Retina (tissue), 1 donor: ENCODE data around the gene ST6GALNAC5.
"Not testable (repeated sequence)": the region's sequence is repeated elsewhere in the genome, so short reads cannot be mapped to it uniquely, and the experiment has no call there.

Source experiments
- DNase-seq: peaks from one replicate; pipeline ENCODE4 v3.0.0-alpha.2; 2016

Gene ST6GALNAC5

GRCh38 chr1:76868154-76868882, 1.0 kb downstream of the ST6GALNAC5 start:
- DNase-seq = peak; percentile 93

DNA sequence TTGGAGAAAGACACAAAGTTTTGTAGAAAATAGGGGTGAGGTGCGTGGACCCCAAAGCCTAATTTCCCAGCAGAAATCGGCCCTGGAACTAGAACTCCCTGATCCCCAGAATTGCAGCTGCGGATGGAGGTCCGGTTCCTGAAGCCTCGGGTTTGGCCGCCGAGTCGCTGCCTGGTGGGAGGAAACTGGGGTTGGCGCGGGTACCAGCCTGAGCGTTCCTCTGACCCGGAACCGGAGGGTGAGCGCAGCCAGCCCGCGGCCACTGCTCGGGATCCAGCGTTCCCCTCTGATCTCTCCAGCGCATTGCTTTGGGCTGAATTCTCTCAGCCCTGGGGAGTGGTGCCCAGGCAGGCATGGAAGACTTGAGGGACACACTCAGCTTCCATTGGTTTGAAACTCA, 1.6 kb downstream of the ST6GALNAC5 start:
- peak; percentile 72 for DNase-seq

GRCh38 chr1:76870037-76870436, 2.8 kb downstream of the ST6GALNAC5 start:
- no peak for DNase-seq

- no peak for DNase-seq
Measured at GRCh38 chr1:76871355-76871974, 4.2 kb downstream of the ST6GALNAC5 start.

DNA sequence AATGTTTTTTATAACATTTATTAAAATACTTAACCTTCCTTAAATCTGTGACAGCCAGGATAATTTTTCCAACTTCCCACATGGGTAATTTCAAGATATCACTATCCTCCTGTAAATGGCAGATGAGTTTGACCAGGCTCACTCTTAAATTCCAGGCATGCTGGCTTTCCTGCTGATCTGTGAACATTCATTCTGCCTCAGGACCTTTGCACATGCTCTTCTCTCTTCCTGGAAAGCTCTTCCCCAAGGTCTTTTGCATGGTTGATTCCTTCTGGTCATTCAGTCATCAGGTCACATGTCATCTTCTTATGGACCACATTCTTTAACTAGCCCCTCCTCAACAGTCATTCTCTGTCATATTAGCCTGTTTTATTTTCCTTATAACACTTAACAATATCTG, 5.7 kb downstream of the ST6GALNAC5 start:
- DNase-seq = no peak

GRCh38 chr1:76876655-76877395, 9.5 kb downstream of the ST6GALNAC5 start:
- DNase-seq = no peak

DNA sequence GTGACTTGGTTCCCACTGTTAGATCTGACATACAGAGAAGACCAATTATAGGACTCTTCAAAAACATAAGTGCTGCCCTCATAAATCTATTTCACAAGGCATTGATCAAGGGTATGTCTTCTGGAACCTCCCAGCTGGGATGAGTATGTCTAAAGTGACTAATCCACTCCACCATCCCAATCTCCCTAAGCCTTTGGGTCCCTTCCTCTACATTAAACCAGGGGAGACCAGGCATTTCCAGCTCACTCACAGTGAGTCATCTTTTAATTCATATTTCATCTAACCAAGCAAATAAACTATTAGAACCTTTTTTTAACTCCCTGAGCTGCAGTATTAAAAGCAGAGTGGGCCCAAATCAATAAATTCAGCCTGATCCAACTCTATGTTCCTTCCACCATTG, 11.7 kb downstream of the ST6GALNAC5 start:
- DNase-seq = not testable (repeated sequence)

- DNase-seq = no peak
Measured at GRCh38 chr1:76881762-76882161, 14.5 kb downstream of the ST6GALNAC5 start.

GRCh38 chr1:76891931-76892622, 24.8 kb downstream of the ST6GALNAC5 start:
- no peak for DNase-seq

DNA sequence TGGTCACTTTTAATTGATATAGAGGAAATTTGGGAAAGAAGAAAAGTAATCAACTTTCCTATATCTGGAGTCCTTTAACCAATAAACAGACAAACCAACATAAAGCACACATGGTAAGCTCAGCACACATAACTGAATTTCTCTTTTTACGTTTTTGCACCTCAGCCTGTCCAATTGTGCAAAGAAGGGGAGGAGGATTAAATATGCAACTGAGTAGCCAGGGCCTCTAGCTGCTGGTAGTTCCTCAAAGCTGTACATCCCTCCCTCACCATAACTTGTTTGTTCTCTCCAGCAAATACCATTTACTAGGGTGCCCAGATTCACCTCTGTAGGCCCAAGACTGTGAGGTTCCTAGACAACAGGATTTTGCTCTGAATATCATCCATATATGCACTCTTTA, 25.4 kb downstream of the ST6GALNAC5 start:
- no peak for DNase-seq

DNA sequence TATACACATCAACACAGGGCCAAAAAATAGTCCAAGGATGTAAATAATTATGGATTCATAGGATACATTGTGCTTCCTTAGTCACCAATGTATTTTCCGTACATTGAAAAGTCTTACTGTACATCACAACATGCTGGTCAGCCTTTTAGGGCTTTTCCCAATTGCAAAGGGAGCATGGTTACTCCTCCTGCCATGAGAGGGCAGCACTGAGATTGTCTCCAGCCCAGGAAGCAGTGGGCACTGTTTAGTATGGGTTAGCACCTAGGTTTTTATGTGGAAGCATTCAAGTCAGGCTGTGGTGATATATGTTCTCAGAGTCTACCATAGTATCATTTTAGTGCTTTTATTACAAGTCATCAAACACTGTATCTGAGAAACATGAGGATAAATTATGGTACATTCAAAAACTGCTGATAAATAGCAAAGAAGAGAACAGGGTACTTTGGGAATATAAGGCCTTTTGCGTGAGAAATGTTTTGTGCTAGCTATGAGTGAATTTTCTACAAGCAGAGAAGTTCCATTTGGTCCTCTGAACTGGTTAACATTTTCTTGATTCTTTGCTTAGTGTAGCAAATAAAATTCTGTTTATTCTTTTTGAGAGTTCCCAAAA, 34.0 kb downstream of the ST6GALNAC5 start:
- peak; percentile 38 for DNase-seq

GRCh38 chr1:76905876-76906595, 38.8 kb downstream of the ST6GALNAC5 start:
- no peak for DNase-seq

DNA sequence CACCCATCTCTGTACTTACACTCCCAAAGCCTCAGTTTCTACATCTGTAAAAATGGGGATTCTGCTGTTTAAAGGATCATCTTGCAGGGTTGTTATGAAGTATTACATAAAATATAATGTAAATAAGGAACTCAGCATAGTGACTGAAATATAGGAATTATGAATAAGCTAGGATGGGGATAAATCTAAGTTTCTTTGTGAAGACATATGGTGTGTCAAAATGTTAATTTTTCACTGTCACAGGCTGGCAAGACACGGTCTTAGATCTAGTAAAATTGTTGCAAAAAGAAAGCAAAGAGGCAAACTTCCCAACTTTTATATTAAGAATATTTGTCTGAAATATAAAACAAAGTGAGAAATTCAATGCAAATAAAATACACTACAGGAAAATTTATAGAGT, 42.0 kb downstream of the ST6GALNAC5 start:
- DNase-seq = no peak

- DNase-seq = no peak
Measured at GRCh38 chr1:76919085-76919484, 51.8 kb downstream of the ST6GALNAC5 start.

GRCh38 chr1:76921590-76921989, 54.3 kb downstream of the ST6GALNAC5 start:
- DNase-seq = no peak

- DNase-seq = no peak
Measured at GRCh38 chr1:76925825-76926224, 58.5 kb downstream of the ST6GALNAC5 start.

DNA sequence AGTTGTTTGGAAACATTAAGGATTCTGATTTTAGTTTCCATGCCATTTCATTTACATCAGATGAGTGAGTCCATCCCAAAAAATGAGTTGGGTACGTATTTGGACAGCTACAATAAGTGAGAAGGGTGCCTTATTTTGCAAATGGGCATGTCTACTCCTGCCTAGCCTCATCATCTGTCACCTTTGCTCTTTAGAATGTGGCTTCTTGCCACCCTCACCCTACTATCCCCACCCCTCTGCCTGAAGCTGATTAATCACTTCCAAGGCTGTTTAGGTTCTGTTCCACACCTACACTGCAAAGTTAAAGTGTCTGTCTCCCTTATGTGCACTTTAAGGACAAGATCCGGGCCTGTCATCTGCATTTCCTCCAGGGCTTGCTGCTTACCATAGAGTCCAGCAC, 61.2 kb downstream of the ST6GALNAC5 start:
- no peak for DNase-seq

DNA sequence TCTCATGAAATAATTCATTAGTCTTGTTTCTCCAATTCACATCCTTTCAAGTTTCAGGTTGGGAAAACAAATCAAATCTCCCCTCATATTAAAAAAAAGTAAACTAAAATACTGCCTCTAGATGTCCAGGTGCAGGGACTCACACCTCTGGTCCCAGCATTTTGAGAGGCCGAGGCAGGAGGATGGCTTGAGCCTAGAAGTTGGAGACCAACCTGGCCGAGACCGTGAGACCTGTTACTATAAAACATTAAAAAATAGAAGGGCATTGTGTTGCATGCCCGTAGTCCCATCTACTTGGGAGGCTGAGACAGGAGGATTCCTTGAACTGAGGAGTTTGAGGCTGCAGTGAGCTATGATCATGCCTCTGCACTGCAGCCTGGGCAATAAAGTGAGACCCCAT, 61.9 kb downstream of the ST6GALNAC5 start:
- no peak for DNase-seq

GRCh38 chr1:76933847-76934815, 66.9 kb downstream of the ST6GALNAC5 start:
- DNase-seq = no peak

DNA sequence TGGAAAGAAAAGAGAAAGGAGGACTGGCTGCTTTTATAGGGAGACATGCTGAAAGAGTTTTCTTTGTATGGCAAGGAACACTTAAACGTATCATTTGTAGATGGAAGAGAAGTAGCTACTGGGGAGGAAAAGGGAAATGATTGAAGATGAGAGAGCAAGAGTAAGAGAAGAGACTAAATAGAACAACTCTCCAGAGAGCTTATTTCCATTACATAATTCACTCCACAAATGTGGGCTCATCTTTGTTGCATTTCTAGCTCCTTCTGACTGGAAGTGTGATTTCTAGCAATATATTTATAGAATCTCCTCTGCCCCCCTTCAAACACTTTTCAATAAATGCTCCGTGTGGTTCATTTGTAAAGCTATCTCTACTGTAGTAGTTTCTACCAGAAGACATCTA, 71.0 kb downstream of the ST6GALNAC5 start:
- no peak for DNase-seq
